Neural progenitor cell (in vitro differentiated cells): ENCODE results near the gene SORBS2. TPM values are rescaled to one million over a fixed set of nuclear protein-coding genes. Genes with fewer than 3 reads are reported as not detected.

Experiments used
- DNase-seq: peaks from one replicate; pipeline ENCODE4 v3.0.0-alpha.2; 2016; ENCODE audit warnings: low spot score
- H2AFZ ChIP-seq: fragments of 200-600 bp; sonication (generic); replicated peaks from 2 replicates; pipeline ENCODE4 v1.6.1; 2016; ENCODE audit warnings: antibody characterized with exemption
- H3F3A ChIP-seq: fragments of 200-600 bp; sonication (generic); 2 replicates; pipeline ENCODE4 v1.6.1; 2016; ENCODE audit warnings: antibody characterized with exemption, low read depth
- H3K27ac ChIP-seq: fragments of 200-600 bp; sonication (generic); 2 replicates; pipeline ENCODE4 v1.5.1; 2016; ENCODE audit warnings: mild to moderate bottlenecking
- H3K27me3 ChIP-seq: fragments of 200-600 bp; sonication (generic); 2 replicates; pipeline ENCODE4 v1.6.1; 2016; ENCODE audit warnings: mild to moderate bottlenecking, moderate library complexity
- H3K36me3 ChIP-seq: fragments of 200-600 bp; sonication (generic); 2 replicates; pipeline ENCODE4 v1.5.1; 2016
- H3K4me1 ChIP-seq: fragments of 200-600 bp; sonication (generic); 2 replicates; pipeline ENCODE4 v1.6.1; 2016; ENCODE audit warnings: mixed run types
- H3K4me2 ChIP-seq: fragments of 200-600 bp; sonication (generic); 2 replicates; pipeline ENCODE4 v1.6.1; 2016
- H3K4me3 ChIP-seq: fragments of 200-600 bp; sonication (generic); 2 replicates; pipeline ENCODE4 v1.5.1; 2016
- H3K79me2 ChIP-seq: fragments of 200-600 bp; sonication (generic); 2 replicates; pipeline ENCODE4 v1.6.1; 2016; ENCODE audit warnings: low read depth
- H3K9ac ChIP-seq: fragments of 200-600 bp; sonication (generic); 2 replicates; pipeline ENCODE4 v1.6.1; 2016
- H3K9me3 ChIP-seq: fragments of 200-600 bp; sonication (generic); 2 replicates; pipeline ENCODE4 v1.5.1; 2016; ENCODE audit warnings: low read depth
- H4K20me1 ChIP-seq: fragments of 200-600 bp; sonication (generic); 2 replicates; pipeline ENCODE4 v1.6.1; 2016; ENCODE audit warnings: low read depth
- H3K27ac Mint-ChIP-seq: 3 replicates; pipeline ENCODE4 v1.8.0; 2021; ENCODE audit warnings: mixed read lengths
- H3K27me3 Mint-ChIP-seq: 2 replicates; pipeline ENCODE4 v1.8.0; 2022; ENCODE audit warnings: low read depth, mild to moderate bottlenecking, inconsistent platforms, moderate library complexity, mixed read lengths; ENCODE audit not compliant: insufficient read depth
- H3K36me3 Mint-ChIP-seq: 3 replicates; pipeline ENCODE4 v1.8.0; 2021; ENCODE audit warnings: mixed read lengths
- H3K4me1 Mint-ChIP-seq: 3 replicates; pipeline ENCODE4 v1.8.0; 2021; ENCODE audit warnings: mixed read lengths
- H3K4me3 Mint-ChIP-seq: 3 replicates; pipeline ENCODE4 v1.8.0; 2021; ENCODE audit warnings: mild to moderate bottlenecking, moderate library complexity, mixed read lengths
- H3K9me3 Mint-ChIP-seq: 3 replicates; pipeline ENCODE4 v1.8.0; 2020; ENCODE audit warnings: mixed read lengths
- EZH2 ChIP-seq: fragments of 200-600 bp; sonication (generic); IDR thresholded peaks from 2 replicates; pipeline ENCODE4 v1.6.1; 2017; ENCODE audit warnings: antibody characterized with exemption, mild to moderate bottlenecking, moderate library complexity
- EZH2phosphoT487 ChIP-seq: fragments of 200-600 bp; sonication (generic); IDR thresholded peaks from 2 replicates; pipeline ENCODE4 v1.6.1; 2017; ENCODE audit warnings: antibody characterized with exemption
- total RNA-seq: library from RNA; depleted of rRNA; stranded (reverse); fragments of >200 nt; gene quantifications from 2 replicates; pipeline ENCODE4 v1.2.3, GENCODE V29; 2015; ENCODE audit warnings: low replicate concordance
- TF ChIP-seq, protein P1 (sequence below): fragments of 200-600 bp; sonication (generic); IDR thresholded peaks from 2 replicates; pipeline ENCODE4 v1.5.1; 2017; ENCODE audit warnings: antibody characterized with exemption, mild to moderate bottlenecking

The SORBS2 gene
- total RNA-seq, 1 donor from 2014 or later, result 15.7 TPM

GRCh38 chr4:185542626-185543315, 269.2 kb downstream of the SORBS2 start:
- peak overlapping the region; percentile 65 for H2AFZ ChIP-seq
- H3K27ac Mint-ChIP-seq, result no peak overlapping the region
- no peaks in the 10 kb centered on the region for H3K9me3 ChIP-seq

DNA sequence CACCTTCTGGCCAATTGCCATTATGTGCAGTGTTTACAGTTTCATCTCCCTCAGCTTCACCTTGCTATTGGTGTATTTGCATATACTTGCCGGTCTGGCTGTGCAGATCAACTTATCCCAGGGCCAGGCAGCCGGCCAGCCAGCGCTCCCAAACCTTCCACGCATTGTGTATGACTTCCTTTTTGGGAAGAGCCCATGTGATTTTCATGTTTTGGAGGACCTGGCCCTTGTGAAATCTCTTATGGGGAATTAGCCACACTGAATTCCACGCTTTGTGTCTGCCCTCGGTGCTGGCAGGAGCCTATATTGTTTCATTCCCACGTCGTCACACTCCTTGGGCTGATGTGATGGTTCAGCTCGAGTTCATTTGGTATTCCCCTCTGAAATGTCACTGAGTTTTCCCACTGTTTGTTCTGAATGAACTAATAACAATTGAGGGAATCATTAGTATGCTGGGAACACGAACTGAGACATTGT, 270.7 kb downstream of the SORBS2 start:
- Histone ChIP-seq H3K27ac (no peak overlapping the region), H4K20me1 (no peaks in the 10 kb centered on the region), H3K4me2 (no peak overlapping the region), H2AFZ (no peak overlapping the region), H3F3A (peaks cover 2% of the 10 kb centered on the region), H3K4me1 (peaks cover 6% of the 10 kb centered on the region), H3K4me3 (no peak overlapping the region), H3K79me2 (no peaks in the 10 kb centered on the region), H3K9me3 (no peaks in the 10 kb centered on the region), H3K27me3 (peaks cover 7% of the 10 kb centered on the region), H3K36me3 (no peaks in the 10 kb centered on the region), H3K9ac (no peak overlapping the region)
- Mint-ChIP-seq H3K9me3 (no peaks in the 10 kb centered on the region), H3K27ac (peak overlapping the region; percentile 86), H3K4me3 (no peak overlapping the region), H3K27me3 (peaks cover 4% of the 10 kb centered on the region), H3K4me1 (peaks cover 25% of the 10 kb centered on the region), H3K36me3 (no peaks in the 10 kb centered on the region)
- DNase-seq, result no peak
- no peak for TF ChIP-seq EZH2phosphoT487
- TF ChIP-seq EZH2, result no peak
- TF ChIP-seq, protein P1, sequence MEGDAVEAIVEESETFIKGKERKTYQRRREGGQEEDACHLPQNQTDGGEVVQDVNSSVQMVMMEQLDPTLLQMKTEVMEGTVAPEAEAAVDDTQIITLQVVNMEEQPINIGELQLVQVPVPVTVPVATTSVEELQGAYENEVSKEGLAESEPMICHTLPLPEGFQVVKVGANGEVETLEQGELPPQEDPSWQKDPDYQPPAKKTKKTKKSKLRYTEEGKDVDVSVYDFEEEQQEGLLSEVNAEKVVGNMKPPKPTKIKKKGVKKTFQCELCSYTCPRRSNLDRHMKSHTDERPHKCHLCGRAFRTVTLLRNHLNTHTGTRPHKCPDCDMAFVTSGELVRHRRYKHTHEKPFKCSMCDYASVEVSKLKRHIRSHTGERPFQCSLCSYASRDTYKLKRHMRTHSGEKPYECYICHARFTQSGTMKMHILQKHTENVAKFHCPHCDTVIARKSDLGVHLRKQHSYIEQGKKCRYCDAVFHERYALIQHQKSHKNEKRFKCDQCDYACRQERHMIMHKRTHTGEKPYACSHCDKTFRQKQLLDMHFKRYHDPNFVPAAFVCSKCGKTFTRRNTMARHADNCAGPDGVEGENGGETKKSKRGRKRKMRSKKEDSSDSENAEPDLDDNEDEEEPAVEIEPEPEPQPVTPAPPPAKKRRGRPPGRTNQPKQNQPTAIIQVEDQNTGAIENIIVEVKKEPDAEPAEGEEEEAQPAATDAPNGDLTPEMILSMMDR, result no peak

More at GRCh38 chr4:185542626-185543315, 269.2 kb downstream of the SORBS2 start:
- Histone ChIP-seq H3K4me2 (no peak overlapping the region), H3K36me3 (no peaks in the 10 kb centered on the region), H3K9ac (no peak overlapping the region), H3F3A (no peaks in the 10 kb centered on the region), H4K20me1 (no peaks in the 10 kb centered on the region), H3K27ac (no peak overlapping the region), H3K4me1 (peaks cover 6% of the 10 kb centered on the region), H3K27me3 (no peaks in the 10 kb centered on the region), H3K79me2 (no peaks in the 10 kb centered on the region), H3K4me3 (no peak overlapping the region)
- H3K4me3 Mint-ChIP-seq, result no peak overlapping the region
- TF ChIP-seq EZH2phosphoT487 (no peak), EZH2 (no peak)
- TF ChIP-seq, protein P1, result no peak
- no peaks in the 10 kb centered on the region for H3K9me3 Mint-ChIP-seq
- H3K4me1 Mint-ChIP-seq, result peaks cover 25% of the 10 kb centered on the region
- no peaks in the 10 kb centered on the region for H3K36me3 Mint-ChIP-seq
- no peak for DNase-seq
- H3K27me3 Mint-ChIP-seq, result peaks cover 4% of the 10 kb centered on the region

DNA sequence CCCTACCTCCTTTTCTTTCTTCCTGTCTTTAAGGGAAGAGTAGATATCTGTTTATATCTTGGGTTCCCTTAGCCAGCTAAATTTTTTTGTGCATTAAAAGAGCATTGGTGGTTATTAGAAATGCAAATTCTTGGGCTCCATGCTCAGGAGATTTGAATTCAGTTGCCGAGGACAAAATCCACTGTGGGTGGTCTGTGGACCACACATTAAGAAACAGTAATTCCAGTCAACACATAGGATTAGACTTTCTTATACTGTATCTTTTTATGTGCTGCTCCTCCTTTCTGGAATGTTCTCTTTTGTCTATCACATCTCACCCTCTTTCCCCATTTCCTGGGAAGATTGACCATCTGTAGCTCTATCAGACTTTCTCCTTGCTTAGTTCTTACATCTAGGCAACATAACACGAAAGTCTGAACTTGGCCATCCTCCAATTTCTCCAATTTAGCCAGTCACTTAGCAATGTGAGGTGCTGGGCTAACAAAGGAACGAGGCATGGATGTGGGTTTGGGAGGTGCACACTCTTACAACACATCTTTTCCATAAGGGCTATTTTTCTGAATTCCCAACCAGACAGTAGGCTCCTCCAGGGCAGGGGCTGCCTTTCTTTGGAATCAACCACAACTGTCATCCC, 271.4 kb downstream of the SORBS2 start:
- peaks cover 28% of the 10 kb centered on the region for H3K4me1 Mint-ChIP-seq
- no peaks in the 10 kb centered on the region for H3K9me3 Mint-ChIP-seq
- TF ChIP-seq EZH2 (no peak), EZH2phosphoT487 (no peak)
- TF ChIP-seq, protein P1, result no peak
- peaks cover 14% of the 10 kb centered on the region for H3K27me3 ChIP-seq
- H3K36me3 ChIP-seq, result no peaks in the 10 kb centered on the region
- no peak overlapping the region for H3K4me2 ChIP-seq
- peaks cover 8% of the 10 kb centered on the region for H3F3A ChIP-seq
- no peaks in the 10 kb centered on the region for H3K36me3 Mint-ChIP-seq
- H3K27ac Mint-ChIP-seq, result no peak overlapping the region
- no peaks in the 10 kb centered on the region for H3K9me3 ChIP-seq
- no peak overlapping the region for H2AFZ ChIP-seq
- no peak overlapping the region for H3K4me3 ChIP-seq
- H3K4me3 Mint-ChIP-seq, result no peak overlapping the region
- no peak overlapping the region for H3K27ac ChIP-seq
- no peaks in the 10 kb centered on the region for H3K79me2 ChIP-seq
- no peak for DNase-seq
- H3K27me3 Mint-ChIP-seq, result peaks cover 6% of the 10 kb centered on the region
- H3K4me1 ChIP-seq, result peaks cover 6% of the 10 kb centered on the region
- H3K9ac ChIP-seq, result no peak overlapping the region
- H4K20me1 ChIP-seq, result no peaks in the 10 kb centered on the region
